PFSK-1 (cell line): Measurements from ENCODE around the gene STARD13.

Experiments
- FOXP2 ChIP-seq: optimal IDR thresholded peaks from 2 replicates; pipeline ENCODE3; 2011; ENCODE audit warnings: borderline replicate concordance, control low read depth, inconsistent platforms; ENCODE audit not compliant: insufficient read depth; ENCODE audit errors: extremely low read length, extremely low read depth
- POLR2AphosphoS5 ChIP-seq: IDR thresholded peaks from 2 replicates; pipeline ENCODE4 v1.6.1; 2012; ENCODE audit warnings: low read depth, mild to moderate bottlenecking, control low read depth, low read length, moderate library complexity
- SIN3A ChIP-seq: IDR thresholded peaks from 2 replicates; pipeline ENCODE4 v1.6.1; 2012; ENCODE audit warnings: mild to moderate bottlenecking, low read length, moderate library complexity, borderline replicate concordance; ENCODE audit not compliant: insufficient read depth

GRCh38 chr13:33249066-33249465 is 36.5 kb downstream of the STARD13 start:
- TF ChIP-seq POLR2AphosphoS5 (no peak), FOXP2 (no peak), SIN3A (no peak)
